Amygdala (tissue), 56 donors: ENCODE results near the gene HORMAD1.
"Not testable (repeated sequence)": the region's sequence is repeated elsewhere in the genome, so short reads cannot be mapped to it uniquely, and the experiment has no call there.

Experiments used
- DNase-seq, 56 donors: peaks; one replicate each; lab custom pipeline; 2025; lab: John Stamatoyannopoulos, UW

The HORMAD1 gene

GRCh38 chr1:150703427-150703826 lies 17.3 kb downstream of the HORMAD1 start:
- DNase-seq = no peak

DNA sequence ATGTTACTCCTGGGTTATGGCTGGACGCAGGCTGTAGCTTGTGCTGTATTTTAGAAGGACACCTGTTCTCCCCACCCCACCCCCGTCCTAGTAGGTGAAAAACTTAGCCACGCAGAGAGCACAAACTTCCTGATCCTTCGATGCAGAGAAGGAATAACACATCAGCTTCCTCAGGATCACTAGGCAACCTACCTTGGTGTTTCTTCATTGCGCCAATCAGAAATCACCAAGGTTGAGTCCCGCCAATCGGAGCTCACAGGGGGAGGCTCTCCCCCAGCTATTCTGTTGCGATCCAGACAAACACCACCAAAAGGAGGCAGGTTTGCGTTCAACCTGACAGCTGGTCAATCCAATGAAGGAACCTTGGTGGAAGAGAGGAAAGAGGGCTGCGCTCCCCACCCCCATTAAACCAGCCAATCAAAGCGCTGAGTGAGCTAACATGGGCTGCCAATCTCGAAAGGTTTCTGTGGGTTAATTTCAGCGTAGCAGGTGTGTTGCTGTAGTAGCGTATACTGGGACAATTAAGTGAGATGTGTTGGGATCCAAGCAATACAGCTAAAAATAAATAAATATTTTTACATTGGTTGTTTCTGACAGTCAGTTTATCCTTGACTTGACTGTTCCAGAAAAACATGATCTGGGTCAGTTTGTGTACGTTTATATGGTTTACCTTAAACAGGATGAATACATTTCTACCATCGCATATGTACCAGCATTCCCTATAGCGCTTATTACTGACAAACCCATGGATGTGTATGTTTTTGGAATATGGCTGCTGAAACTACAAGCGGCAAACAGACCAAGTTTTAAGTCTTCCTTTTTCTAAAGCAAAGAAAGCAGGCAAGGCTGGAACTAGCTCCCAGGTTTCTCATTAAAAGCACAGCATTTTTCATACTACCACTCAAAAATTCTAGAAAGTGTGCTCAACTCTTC lies 23.4 kb downstream of the HORMAD1 start, which contains the start of gene GOLPH3L:
GOLPH3L (minus strand) TSS at position 160 of the 933 bp plus-strand sequence. CDS start 2,316 bp downstream, outside the sequence.
- DNase-seq = peak; percentile 10 to 98 (median 89)

DNA sequence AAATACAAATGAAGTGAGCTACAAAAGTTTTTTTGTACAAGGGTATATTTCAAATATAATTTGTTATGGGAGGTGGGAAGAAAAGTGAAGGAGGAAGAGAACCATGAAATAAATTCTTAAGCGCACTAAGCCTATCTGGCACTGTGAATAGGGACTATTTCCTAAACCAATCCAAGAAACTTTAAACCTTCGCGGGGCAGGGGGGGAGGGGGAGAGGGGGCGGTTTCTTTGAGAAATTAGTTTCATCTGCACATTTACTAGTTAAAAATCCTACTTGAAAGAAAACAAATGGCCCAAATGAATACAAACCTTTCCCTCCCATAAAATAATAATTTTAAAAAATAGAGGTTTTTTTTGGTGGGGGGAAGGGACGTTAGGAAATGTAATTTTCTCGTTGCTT lies 24.1 kb downstream of the HORMAD1 start:
- no peak for DNase-seq

GRCh38 chr1:150696162-150696561 lies 24.5 kb downstream of the HORMAD1 start:
- DNase-seq = no peak

DNA sequence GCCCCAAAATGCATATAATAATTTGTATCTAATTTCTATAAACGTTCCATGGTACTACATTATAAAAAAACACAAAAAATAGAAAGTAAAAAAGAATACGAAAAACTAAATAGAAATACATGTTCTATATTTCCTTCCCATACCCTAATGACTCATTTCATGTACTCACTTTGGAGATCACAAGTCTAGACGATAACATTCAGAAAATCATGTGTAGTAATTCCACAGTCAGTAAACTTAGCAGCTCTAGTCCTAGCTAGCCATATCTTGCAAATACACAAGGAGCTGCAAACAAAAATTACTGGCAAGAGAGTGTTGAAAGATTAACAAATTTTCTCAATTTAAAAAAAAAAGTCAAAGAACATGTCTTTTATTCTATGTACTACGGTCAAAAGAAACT lies 25.1 kb downstream of the HORMAD1 start:
- no peak for DNase-seq

GRCh38 chr1:150692720-150693119 lies 28.0 kb downstream of the HORMAD1 start:
- no peak for DNase-seq

GRCh38 chr1:150688763-150689162 lies 31.9 kb downstream of the HORMAD1 start:
- no peak for DNase-seq

GRCh38 chr1:150686275-150686674 lies 34.4 kb downstream of the HORMAD1 start:
- no peak for DNase-seq

DNA sequence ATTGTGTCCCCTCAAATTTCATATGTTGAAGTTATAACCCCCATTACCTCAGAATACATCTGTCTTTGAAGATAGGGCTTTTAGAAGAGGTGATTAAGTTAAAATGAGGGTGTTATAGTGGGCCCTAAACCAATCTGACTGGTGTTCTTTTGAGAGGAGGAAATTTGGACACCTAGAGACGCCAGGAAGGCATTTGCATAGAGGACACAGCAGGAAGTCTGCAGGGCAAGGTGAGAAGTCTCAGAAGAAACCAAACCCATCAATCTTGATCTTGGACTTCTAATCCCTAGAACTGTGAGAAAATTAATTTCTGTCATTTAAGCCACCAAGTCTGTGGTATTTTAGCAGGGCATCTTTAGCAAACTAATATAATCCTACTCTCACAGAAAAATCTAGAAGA lies 36.8 kb downstream of the HORMAD1 start:
- no peak for DNase-seq

- DNase-seq = no peak
Measured at GRCh38 chr1:150678988-150679387, 41.7 kb downstream of the HORMAD1 start.

- no peak for DNase-seq
Measured at GRCh38 chr1:150674881-150675280, 45.8 kb downstream of the HORMAD1 start.

- no peak for DNase-seq
Measured at GRCh38 chr1:150663321-150663720, 57.4 kb downstream of the HORMAD1 start.

- no peak for DNase-seq
Measured at GRCh38 chr1:150662811-150663210, 57.9 kb downstream of the HORMAD1 start.

DNA sequence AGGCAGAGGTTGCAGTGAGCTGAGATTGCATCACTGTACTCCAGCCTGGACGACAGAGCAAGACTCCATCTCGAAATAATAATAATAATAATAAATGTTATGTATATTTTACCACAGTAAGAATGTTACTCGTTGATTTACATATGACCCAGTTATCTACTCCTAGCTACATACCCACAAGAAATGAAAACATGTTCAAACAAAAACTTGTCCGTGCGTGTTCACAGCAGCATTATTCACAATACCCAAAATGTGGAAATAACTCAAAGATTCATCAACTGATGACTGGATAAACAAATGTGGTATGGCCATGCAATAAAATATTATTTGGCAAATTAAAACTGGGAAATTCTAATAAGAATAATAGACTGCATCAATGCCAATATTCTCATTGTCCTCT lies 59.5 kb downstream of the HORMAD1 start:
- no peak for DNase-seq

DNA sequence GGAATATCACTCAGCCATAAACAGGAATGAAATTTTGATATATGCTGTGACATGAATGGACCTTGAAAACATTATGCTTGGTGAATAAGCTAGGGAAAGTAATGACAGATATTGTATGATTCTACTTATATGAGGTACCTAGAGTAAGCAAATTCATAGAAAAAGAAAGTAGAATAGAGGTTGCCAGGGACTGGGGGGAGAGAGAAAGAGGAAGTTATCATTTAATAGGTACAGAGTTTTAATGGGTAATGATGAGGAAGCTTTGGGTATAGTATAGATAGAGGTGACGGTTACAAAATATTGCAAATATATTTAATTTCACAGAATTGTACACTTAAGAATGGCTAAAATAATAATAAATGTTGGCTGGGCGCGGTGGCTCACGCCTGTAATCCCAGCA lies 60.1 kb downstream of the HORMAD1 start:
- no peak for DNase-seq

- not testable (repeated sequence) for DNase-seq
Measured at GRCh38 chr1:150657064-150657463, 63.6 kb downstream of the HORMAD1 start.

- not testable (repeated sequence) for DNase-seq
Measured at GRCh38 chr1:150654635-150655034, 66.1 kb downstream of the HORMAD1 start.

GRCh38 chr1:150650193-150650592 lies 70.5 kb downstream of the HORMAD1 start:
- DNase-seq = no peak

DNA sequence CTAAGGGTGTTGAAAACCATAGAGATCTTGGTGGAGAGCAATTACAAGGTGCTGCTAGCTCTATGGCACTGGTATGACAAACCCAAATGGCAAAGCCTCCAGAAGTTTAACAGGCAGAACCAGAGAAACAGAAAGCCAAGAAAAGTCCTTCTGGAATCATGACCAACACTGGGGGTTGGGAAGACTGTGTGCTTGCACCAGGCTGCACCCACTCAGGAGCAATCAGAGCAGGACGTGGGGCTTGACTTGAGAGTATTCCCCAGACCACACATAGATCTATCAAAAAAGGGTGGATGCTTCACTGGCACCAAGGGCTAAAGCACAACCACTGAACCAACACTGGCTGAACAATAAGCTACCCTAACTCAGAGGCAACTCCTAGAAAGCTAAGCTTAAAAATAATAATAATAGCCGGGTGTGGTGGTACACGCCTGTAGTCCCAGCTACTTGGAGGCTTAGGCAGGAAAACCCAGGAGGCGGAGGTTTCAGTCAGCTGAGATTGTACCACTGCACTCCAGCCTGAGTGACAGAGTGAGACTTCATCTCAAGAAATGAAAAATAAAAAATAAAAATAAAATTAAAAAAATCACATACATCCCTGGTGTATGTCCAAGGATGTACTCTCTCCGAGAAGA lies 71.1 kb downstream of the HORMAD1 start:
- no peak for DNase-seq
